Mucosa of rectum (tissue), 2 donors: ENCODE data around the gene RRBP1.

Experiments
- H3K27ac ChIP-seq, 2 donors: one replicate each; pipeline ENCODE4 v1.7.0; 2013; ENCODE audit warnings: inconsistent platforms in 2 of 2, low read depth in 2 of 2, low read length in 2 of 2
- H3K27me3 ChIP-seq, 2 donors: one replicate each; pipeline ENCODE4 v1.7.0; 2013; ENCODE audit warnings: low read length in 2 of 2; ENCODE audit not compliant: control insufficient read depth in 2 of 2, insufficient read depth in 2 of 2
- H3K36me3 ChIP-seq, 2 donors: one replicate each; pipeline ENCODE4 v1.7.0; 2013; ENCODE audit warnings: low read length in 2 of 2; ENCODE audit not compliant: control insufficient read depth in 2 of 2, insufficient read depth in 2 of 2
- H3K4me1 ChIP-seq, 2 donors: one replicate each; pipeline ENCODE4 v1.7.0; 2013; ENCODE audit warnings: low read length in 2 of 2, mild to moderate bottlenecking in 1 of 2; ENCODE audit not compliant: control insufficient read depth in 2 of 2, insufficient read depth in 2 of 2
- H3K4me3 ChIP-seq, 2 donors: one replicate each; pipeline ENCODE4 v1.7.0; 2013; ENCODE audit warnings: low read length in 2 of 2
- H3K9ac ChIP-seq, 2 donors: one replicate each; pipeline ENCODE4 v1.7.0; 2013; ENCODE audit warnings: low read length in 2 of 2, low read depth in 1 of 2, mild to moderate bottlenecking in 1 of 2
- H3K9me3 ChIP-seq, 2 donors: one replicate each; pipeline ENCODE4 v1.7.0; 2013; ENCODE audit warnings: low read length in 2 of 2; ENCODE audit not compliant: control insufficient read depth in 2 of 2
- donor health status: healthy.
- donor health status: Normal muscosa, but diverticular disease.

RRBP1 gene

DNA sequence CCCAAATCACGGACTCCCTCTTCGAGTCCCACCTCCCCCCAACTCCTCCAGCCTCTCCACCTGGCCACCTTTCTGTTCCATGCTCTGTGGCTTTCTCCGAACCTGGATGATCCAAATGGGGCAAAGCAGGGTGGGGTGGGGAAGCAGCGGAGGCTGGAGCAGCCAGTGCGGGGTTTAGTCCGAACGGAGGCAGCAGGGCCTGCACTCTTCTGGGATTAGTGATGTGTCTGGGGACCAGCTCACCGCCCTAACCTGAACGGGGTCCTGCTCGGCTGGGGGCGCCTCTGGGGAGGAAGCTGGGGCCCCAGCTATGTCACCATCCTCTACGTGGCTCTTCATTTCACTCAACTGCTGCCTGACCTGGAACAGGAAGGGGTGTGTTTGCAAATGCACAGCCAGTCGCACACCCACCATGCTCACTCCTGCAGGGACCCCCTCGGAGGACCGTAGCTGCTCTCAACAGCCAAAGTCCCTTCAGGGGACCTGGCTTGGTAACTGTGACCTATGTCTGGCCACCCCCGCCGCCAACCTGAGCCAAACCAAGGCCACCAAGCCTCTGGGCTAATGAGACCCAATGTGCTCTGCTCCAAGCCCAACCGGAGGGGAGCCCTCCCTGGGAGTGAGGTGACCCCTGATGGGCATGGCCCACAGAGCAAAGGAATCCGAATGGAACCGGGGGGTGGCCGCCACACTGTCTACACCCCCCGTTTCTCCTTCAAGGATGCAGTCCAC lies 65.4 kb downstream of the RRBP1 start:
- H3K4me1 ChIP-seq, result peaks cover 30 to 44% of the 10 kb centered on the region in 2 donors
- no peak overlapping the region for H3K9ac ChIP-seq
- no peak overlapping the region for H3K4me3 ChIP-seq
- H3K27me3 ChIP-seq, result no peaks in the 10 kb centered on the region
- no peaks in the 10 kb centered on the region for H3K9me3 ChIP-seq
- no peak overlapping the region for H3K27ac ChIP-seq
- peaks cover 68 to 72% of the 10 kb centered on the region in 2 donors for H3K36me3 ChIP-seq

DNA sequence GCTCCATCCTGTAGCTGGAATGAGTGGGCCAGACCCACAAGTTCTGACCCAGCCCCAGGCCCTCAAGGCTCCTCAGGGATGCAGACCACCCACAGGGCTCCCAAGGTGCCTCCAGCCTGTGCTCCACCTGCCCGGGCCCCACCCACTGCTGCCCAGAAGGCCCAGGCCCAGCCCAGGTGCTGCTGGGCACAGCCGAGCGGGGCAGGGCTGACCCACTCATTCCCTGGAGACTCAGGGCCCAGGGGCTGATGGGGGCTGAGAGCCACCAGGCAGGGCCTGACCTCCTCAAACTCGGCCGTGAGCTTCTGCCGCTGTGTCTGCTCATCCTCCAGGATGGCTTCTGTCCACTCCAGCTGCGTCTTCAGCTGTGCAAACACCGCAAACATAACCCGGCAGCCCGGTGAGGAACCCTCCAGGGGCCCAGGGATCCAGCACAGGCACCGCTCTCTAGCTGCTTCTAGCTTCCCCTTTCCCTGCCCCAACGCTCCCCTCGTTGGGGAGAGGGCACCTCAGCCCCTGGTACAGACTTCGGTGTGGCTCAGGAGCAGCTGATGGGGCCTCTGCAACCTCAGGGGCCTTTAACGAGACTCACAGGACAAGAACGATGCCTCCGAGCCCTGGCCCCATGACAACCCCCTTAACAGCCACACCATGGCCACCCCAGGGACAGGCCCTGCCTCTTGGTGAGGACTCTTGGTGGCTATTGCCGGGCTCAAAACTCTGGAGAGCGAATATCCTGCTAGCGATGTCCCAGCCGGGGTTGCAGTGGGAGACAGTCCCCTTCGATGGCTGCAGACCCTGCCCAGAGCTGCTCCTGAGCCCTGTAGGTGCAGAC lies 66.2 kb downstream of the RRBP1 start:
- H3K36me3 ChIP-seq, result peaks cover 60 to 64% of the 10 kb centered on the region in 2 donors
- peaks cover 37 to 52% of the 10 kb centered on the region in 2 donors for H3K4me1 ChIP-seq
- H3K9me3 ChIP-seq, result no peaks in the 10 kb centered on the region
- H3K4me3 ChIP-seq, result no peak overlapping the region
- no peak overlapping the region for H3K9ac ChIP-seq
- peak overlapping the region; percentile 40 to 56 for H3K27ac ChIP-seq
- H3K27me3 ChIP-seq, result no peaks in the 10 kb centered on the region

- peaks cover 52 to 56% of the 10 kb centered on the region in 2 donors for H3K36me3 ChIP-seq
- peak overlapping the region; percentile 52 to 56 for H3K27ac ChIP-seq
These were observed 67.0 kb downstream of the RRBP1 start for GRCh38 chr20:17614812-17615644.

DNA sequence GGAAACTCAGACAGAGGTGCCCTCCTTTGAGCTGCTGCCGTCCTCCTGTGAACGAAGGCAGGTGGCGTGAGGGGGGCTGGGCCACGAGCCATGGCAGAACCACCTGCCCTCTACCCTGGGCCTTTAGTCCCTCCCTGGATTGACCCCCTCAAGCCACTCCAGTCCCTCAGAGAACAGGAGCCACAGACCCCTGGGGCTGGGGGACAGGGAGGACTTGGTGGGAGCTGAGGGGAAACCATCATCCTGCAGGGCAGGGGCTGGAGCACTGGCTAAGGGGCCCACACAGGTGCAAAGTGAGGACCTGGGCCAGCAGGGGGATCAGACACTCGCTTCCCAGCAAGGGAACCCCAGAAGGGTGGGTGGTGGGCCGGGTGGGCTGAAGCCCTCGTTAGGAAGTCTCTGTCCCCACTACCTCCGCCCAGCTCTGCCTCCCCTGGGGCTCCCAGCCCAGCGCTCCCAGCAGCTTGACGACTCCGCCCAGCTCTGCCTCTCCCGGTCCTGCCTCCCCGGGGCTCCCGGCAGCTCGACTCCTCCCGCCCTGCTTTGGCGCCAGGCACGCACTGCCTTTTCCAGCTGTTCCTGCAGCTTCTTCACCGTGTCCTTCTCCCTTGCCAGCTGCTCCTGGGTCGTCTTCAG lies 67.7 kb downstream of the RRBP1 start:
- Histone ChIP-seq H3K4me3 (no peak overlapping the region), H3K36me3 (peaks cover 45 to 50% of the 10 kb centered on the region in 2 donors), H3K27me3 (no peaks in the 10 kb centered on the region), H3K4me1 (peaks cover 41 to 63% of the 10 kb centered on the region in 2 donors), H3K9me3 (no peaks in the 10 kb centered on the region), H3K27ac (peak overlapping the region; percentile 52 to 56), H3K9ac (peak overlapping the region in 1 of 2 donors; percentile 20)

More at GRCh38 chr20:17614812-17615644, 67.0 kb downstream of the RRBP1 start:
- peak overlapping the region; percentile 20 to 32 for H3K9ac ChIP-seq
- H3K4me1 ChIP-seq, result peaks cover 41 to 60% of the 10 kb centered on the region in 2 donors
- H3K4me3 ChIP-seq, result no peak overlapping the region
- H3K9me3 ChIP-seq, result no peaks in the 10 kb centered on the region
- H3K27me3 ChIP-seq, result no peaks in the 10 kb centered on the region

- Histone ChIP-seq H3K36me3 (peaks cover 45 to 49% of the 10 kb centered on the region in 2 donors), H3K4me1 (peaks cover 41 to 63% of the 10 kb centered on the region in 2 donors), H3K27me3 (no peaks in the 10 kb centered on the region), H3K27ac (peak overlapping the region; percentile 56 to 75), H3K9ac (peak overlapping the region in 1 of 2 donors; percentile 18), H3K9me3 (no peaks in the 10 kb centered on the region), H3K4me3 (no peak overlapping the region)
These were observed 68.5 kb downstream of the RRBP1 start for GRCh38 chr20:17613328-17614175.

GRCh38 chr20:17612992-17613327 lies 69.1 kb downstream of the RRBP1 start:
- H3K27ac ChIP-seq, result peak overlapping the region; percentile 25 to 75
- H3K4me1 ChIP-seq, result peaks cover 41 to 63% of the 10 kb centered on the region in 2 donors
- H3K9ac ChIP-seq, result no peak overlapping the region
- no peaks in the 10 kb centered on the region for H3K9me3 ChIP-seq
- no peaks in the 10 kb centered on the region for H3K27me3 ChIP-seq
- no peak overlapping the region for H3K4me3 ChIP-seq
- peaks cover 39 to 45% of the 10 kb centered on the region in 2 donors for H3K36me3 ChIP-seq

DNA sequence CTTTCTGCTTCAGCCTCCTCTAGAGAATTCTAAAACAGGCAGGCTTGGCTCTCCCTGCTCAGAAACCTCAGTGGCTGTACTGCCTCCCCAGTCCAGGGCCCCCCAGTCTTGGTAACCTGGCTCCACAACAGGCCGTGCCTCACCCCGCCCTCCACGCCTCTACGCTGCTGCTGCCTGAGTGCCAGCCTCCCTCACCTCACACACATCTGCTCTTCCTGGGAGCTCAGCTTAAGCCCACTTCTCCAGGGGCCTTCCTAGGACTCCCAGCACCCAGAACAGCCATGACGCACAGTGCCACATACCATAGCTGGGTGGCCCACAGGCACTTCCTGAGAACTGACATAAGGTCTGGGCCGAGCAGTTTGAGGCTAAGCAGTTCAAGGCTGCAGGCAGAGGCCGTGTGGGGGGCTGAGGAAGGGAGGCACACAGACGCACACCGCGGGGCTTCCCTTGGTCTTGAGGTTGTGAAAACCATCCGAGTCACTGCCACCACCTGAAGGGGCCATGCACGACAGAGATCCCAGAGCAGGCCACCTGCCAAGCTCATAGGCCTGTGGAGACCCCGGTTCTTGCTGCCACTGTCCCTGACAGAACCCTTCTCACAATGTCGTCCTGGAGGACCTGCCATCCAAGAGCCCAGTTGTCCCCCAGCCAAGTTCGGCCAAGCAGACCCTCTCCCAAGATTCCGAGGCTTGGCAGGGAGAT lies 69.6 kb downstream of the RRBP1 start:
- Histone ChIP-seq H3K9me3 (no peaks in the 10 kb centered on the region), H3K36me3 (peaks cover 41 to 45% of the 10 kb centered on the region in 2 donors), H3K4me3 (no peak overlapping the region), H3K27ac (peak overlapping the region; percentile 42 to 75), H3K9ac (peak overlapping the region; percentile 6 to 36), H3K27me3 (no peaks in the 10 kb centered on the region), H3K4me1 (peaks cover 41 to 60% of the 10 kb centered on the region in 2 donors)

DNA sequence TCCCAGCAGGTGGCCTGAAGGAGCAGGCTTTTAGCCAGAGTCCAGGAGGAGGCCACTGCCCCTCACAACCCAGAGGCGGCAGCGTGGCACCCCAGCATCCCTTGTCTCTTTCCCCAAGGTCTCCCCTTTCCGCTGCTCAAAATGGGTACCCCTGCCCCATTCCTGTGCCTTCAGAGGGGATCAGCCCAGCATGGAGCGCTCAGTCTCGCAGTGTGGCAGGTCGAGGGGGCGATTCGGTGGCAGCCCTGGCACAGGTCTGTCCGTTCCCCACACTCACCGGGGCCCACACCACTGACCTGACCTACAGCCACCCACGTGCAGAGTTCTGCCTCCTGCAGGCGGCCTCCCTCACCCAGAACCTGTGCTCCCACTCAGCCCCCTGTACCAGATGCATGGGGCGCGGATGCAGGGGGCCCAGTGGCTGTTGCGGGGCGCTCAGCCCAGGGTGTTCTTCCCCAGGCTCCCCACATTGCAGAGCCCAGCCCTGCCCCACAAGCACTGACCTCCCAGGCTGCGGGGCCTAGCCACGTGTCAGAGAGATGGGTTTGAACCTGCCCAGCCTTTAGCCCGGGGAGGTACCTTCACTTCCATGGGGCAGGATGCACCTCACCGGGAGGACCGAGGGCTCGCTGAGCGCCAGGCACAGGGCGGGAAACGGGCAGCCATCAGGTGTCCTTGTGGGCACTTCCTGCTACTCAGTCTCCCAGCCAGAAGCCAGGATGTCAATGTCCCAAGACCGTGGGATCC lies 70.3 kb downstream of the RRBP1 start:
- peak overlapping the region; percentile 69 to 75 for H3K27ac ChIP-seq
- H3K27me3 ChIP-seq, result no peaks in the 10 kb centered on the region
- peaks cover 38 to 41% of the 10 kb centered on the region in 2 donors for H3K36me3 ChIP-seq
- peak overlapping the region in 1 of 2 donors; percentile 45 for H3K9ac ChIP-seq
- H3K4me1 ChIP-seq, result peaks cover 41 to 60% of the 10 kb centered on the region in 2 donors
- H3K4me3 ChIP-seq, result no peak overlapping the region
- H3K9me3 ChIP-seq, result no peaks in the 10 kb centered on the region
